K562 (cell line): ENCODE data around the gene SCTR. TPM values are rescaled to one million over a fixed set of nuclear protein-coding genes. Genes with fewer than 3 reads are reported as not detected.

Source experiments
- ATAC-seq: fragments of 200-7000 bp; cut with Tn5 transposase; 3 replicates; pipeline ENCODE4 v1.9.1; 2020; ENCODE audit warnings: moderate library complexity
- BruUV-seq: library from RNA; stranded (reverse); fragments of 400-500 nt; replicated peaks from 2 replicates; lab custom pipeline; 2021; lab: Mats Ljungman, UMichigan
- CTCF ChIA-PET: fragments of 300-600 bp; formaldehyde crosslinking; extraction: SDS; loops from one replicate; lab custom pipeline; 2021; ENCODE audit warnings: low intra/inter-chr PET ratio; lab: Yijun Ruan, JAX
- POLR2A ChIA-PET: fragments of 300-600, 350-650 bp; sonication (Branson Sonifier 250); formaldehyde crosslinking; extraction: SDS; loops from one replicate; lab custom pipeline; 2021; ENCODE audit warnings: antibody characterized with exemption, inconsistent platforms; lab: Yijun Ruan, JAX
- DNase-seq, 4 experiments: peaks; one replicate each; pipeline versions ENCODE4 v3.0.0 to v3.0.0-alpha.2; 2011 to 2018; ENCODE audit warnings: low spot score in 3 of 4, mixed read lengths in 3 of 4; ENCODE audit errors: extremely low read depth in 1 of 4
- FAIRE-seq: peaks from 2 replicates; lab custom pipeline; 2011; peaks lifted over from hg19 to GRCh38; lab: Jason Lieb, UNC
- H2AFZ ChIP-seq: 2 replicates; pipeline ENCODE4 v1.6.0; 2011; ENCODE audit warnings: low read depth, low read length, control low read depth, inconsistent platforms
- H3K27ac ChIP-seq: fragments of 200-600 bp; 3 replicates; pipeline ENCODE4 v1.8.0; 2011; ENCODE audit warnings: low read depth, mild to moderate bottlenecking, control low read depth, inconsistent platforms, low read length, moderate library complexity, mixed read lengths; ENCODE audit errors: extremely low read depth
- H3K27me3 ChIP-seq, 2 experiments: fragments of 300-600 bp in 1 of 2; 2 replicates in 1 of 2; 3 replicates in 1 of 2; pipeline versions ENCODE4 v1.6.0 to v1.8.0; 2011; ENCODE audit warnings: inconsistent platforms in 2 of 2, low read length in 2 of 2, mild to moderate bottlenecking in 1 of 2, mixed read lengths in 1 of 2, moderate library complexity in 1 of 2; ENCODE audit not compliant: control insufficient read depth in 2 of 2, insufficient read depth in 2 of 2
- H3K36me3 ChIP-seq: fragments of 300-600 bp; 3 replicates; pipeline ENCODE4 v1.8.0; 2011; ENCODE audit warnings: mild to moderate bottlenecking, low read length, inconsistent platforms; ENCODE audit not compliant: control insufficient read depth, insufficient read depth
- H3K4me1 ChIP-seq, 2 experiments: fragments of 200-600 bp in 1 of 2; replicated peaks in 1 of 2; 2 replicates in 1 of 2; 3 replicates in 1 of 2; pipeline versions ENCODE4 v1.5.1 to v1.8.0; 2011; ENCODE audit warnings: inconsistent platforms in 2 of 2, low read length in 2 of 2, mild to moderate bottlenecking in 1 of 2, mixed read lengths in 1 of 2, moderate library complexity in 1 of 2; ENCODE audit not compliant: control insufficient read depth in 2 of 2, insufficient read depth in 2 of 2
- H3K4me2 ChIP-seq: 2 replicates; pipeline ENCODE4 v1.6.1; 2011; ENCODE audit warnings: low read length, control low read depth, inconsistent platforms, mixed read lengths; ENCODE audit not compliant: insufficient read depth
- H3K4me3 ChIP-seq: fragments of 200-600 bp; sonication (generic), shearing (Covaris generic); 2 replicates; pipeline ENCODE4 v1.5.1; 2016; ENCODE audit warnings: control low read depth, inconsistent platforms
- H3K79me2 ChIP-seq: fragments of 200-600 bp; 3 replicates; pipeline ENCODE4 v1.8.0; 2011; ENCODE audit warnings: low read length, inconsistent platforms; ENCODE audit not compliant: control insufficient read depth, insufficient read depth
- H3K9ac ChIP-seq, 2 experiments: 2 replicates each; pipeline versions ENCODE4 v1.6.0 to v1.6.1; 2011; ENCODE audit warnings: low read depth in 2 of 2, low read length in 2 of 2, control low read depth in 1 of 2, inconsistent platforms in 1 of 2, mild to moderate bottlenecking in 1 of 2, mixed read lengths in 1 of 2; ENCODE audit not compliant: insufficient read depth in 1 of 2
- H3K9me1 ChIP-seq: one replicate; pipeline ENCODE4 v1.6.0; 2011; ENCODE audit warnings: inconsistent platforms, mild to moderate bottlenecking, low read length, moderate library complexity; ENCODE audit not compliant: control insufficient read depth, insufficient read depth
- H3K9me3 ChIP-seq: replicated peaks from 2 replicates; pipeline ENCODE4 v1.5.1; 2011; ENCODE audit warnings: low read depth, low read length, inconsistent platforms; ENCODE audit not compliant: control insufficient read depth, insufficient read depth
- H4K20me1 ChIP-seq: replicated peaks from 2 replicates; pipeline ENCODE4 v1.6.1; 2011; ENCODE audit warnings: low read length, inconsistent platforms, mixed read lengths; ENCODE audit not compliant: control insufficient read depth, insufficient read depth
- CEBPG ChIP-seq, 3 experiments: fragments of 200-800 bp in 1 of 3; sonication (Bioruptor generic) in 1 of 3; sonication (generic) in 1 of 3; formaldehyde crosslinking in 1 of 3; IDR thresholded peaks in 2 of 3; conservative IDR thresholded peaks in 1 of 3; 2 replicates each; pipeline versions ENCODE4 v1.6.1 to v1.8.0; 2016 to 2022; ENCODE audit warnings: missing compliant biosample characterization in 2 of 3, missing genetic modification characterization in 2 of 3, mild to moderate bottlenecking in 1 of 3, missing genetic modification reagents in 1 of 3
- EHMT2 ChIP-seq: fragments of 450-650 bp; IDR thresholded peaks from 2 replicates; pipeline ENCODE4 v1.6.1; 2018; ENCODE audit warnings: antibody characterized with exemption
- ERF ChIP-seq: fragments of 450-650 bp; formaldehyde crosslinking; IDR thresholded peaks from 2 replicates; pipeline ENCODE4 v1.4.0; 2020; ENCODE audit warnings: mild to moderate bottlenecking, mixed read lengths
- GATA2 ChIP-seq: sonication (generic); formaldehyde crosslinking; IDR thresholded peaks from 2 replicates; pipeline ENCODE4 v1.4.0; 2020; ENCODE audit warnings: mild to moderate bottlenecking, missing genetic modification reagents
- IRF9 ChIP-seq: fragments of 450-650 bp; IDR thresholded peaks from 2 replicates; pipeline ENCODE4 v1.6.1; 2016; ENCODE audit warnings: missing biosample characterization, missing genetic modification characterization
- KHSRP ChIP-seq: fragments of 450-650 bp; IDR thresholded peaks from 2 replicates; pipeline ENCODE4 v1.6.1; 2017
- MYBL2 ChIP-seq, 2 experiments: fragments of 450-650 bp in 1 of 2; sonication (generic) in 1 of 2; formaldehyde crosslinking in 1 of 2; IDR thresholded peaks; 2 replicates each; pipeline versions ENCODE4 v1.6.1 to v1.8.1; 2017 to 2022; ENCODE audit warnings: borderline replicate concordance in 1 of 2, inconsistent platforms in 1 of 2, low read depth in 1 of 2, mild to moderate bottlenecking in 1 of 2, missing genetic modification reagents in 1 of 2, moderate library complexity in 1 of 2
- NCOA6 ChIP-seq: fragments of 450-650 bp; IDR thresholded peaks from 2 replicates; pipeline ENCODE4 v1.6.1; 2017; ENCODE audit warnings: mild to moderate bottlenecking
- NFE2L1 ChIP-seq: fragments of 450-650 bp; IDR thresholded peaks from 2 replicates; pipeline ENCODE4 v1.6.1; 2016; ENCODE audit warnings: missing genetic modification characterization, low read depth, mild to moderate bottlenecking, missing compliant biosample characterization, moderate library complexity, borderline replicate concordance
- PHTF2 ChIP-seq: fragments of 250-450 bp; sonication (Bioruptor Pico); IDR thresholded peaks from 2 replicates; pipeline ENCODE4 v1.5.0; 2021; ENCODE audit warnings: mild to moderate bottlenecking
- SAP30 ChIP-seq: fragments of 200-600 bp; sonication (generic); IDR thresholded peaks from 2 replicates; pipeline ENCODE4 v1.6.1; 2012; ENCODE audit warnings: borderline replicate concordance, low read depth, mild to moderate bottlenecking, moderate library complexity, low read length, control low read depth, inconsistent platforms; ENCODE audit not compliant: insufficient read depth, poor library complexity, severe bottlenecking
- TAF9B ChIP-seq: fragments of 450-650 bp; IDR thresholded peaks from 2 replicates; pipeline ENCODE4 v1.6.1; 2018; ENCODE audit warnings: mild to moderate bottlenecking; ENCODE audit not compliant: partially characterized antibody
- TCF7 ChIP-seq: sonication (generic); IDR thresholded peaks from 2 replicates; pipeline ENCODE4 v1.6.1; 2016; ENCODE audit warnings: antibody characterized with exemption, borderline replicate concordance
- ZBTB2 ChIP-seq: fragments of 450-650 bp; IDR thresholded peaks from 2 replicates; pipeline ENCODE4 v1.6.1; 2016; ENCODE audit warnings: antibody characterized with exemption
- ZKSCAN8 ChIP-seq: fragments of 200-800 bp; sonication (Bioruptor generic); IDR thresholded peaks from 2 replicates; pipeline ENCODE4 v1.6.1; 2016; ENCODE audit warnings: missing genetic modification characterization, missing compliant biosample characterization
- ZNF347 ChIP-seq: fragments of 450-650 bp; formaldehyde crosslinking; IDR thresholded peaks from 2 replicates; pipeline ENCODE4 v1.4.0; 2020; ENCODE audit warnings: low read depth, mild to moderate bottlenecking, moderate library complexity
- ZNF354B ChIP-seq: fragments of 250-450 bp; sonication (Bioruptor Pico); IDR thresholded peaks from 2 replicates; pipeline ENCODE4 v1.4.0; 2020
- ZNF384 ChIP-seq: IDR thresholded peaks from 2 replicates; pipeline ENCODE4 v1.6.1; 2012; ENCODE audit warnings: low read depth, low read length, improper control_type of control experiment
- ZNF584 ChIP-seq: fragments of 200-800 bp; sonication (Bioruptor generic); IDR thresholded peaks from 2 replicates; pipeline ENCODE4 v1.6.1; 2016; ENCODE audit warnings: low read depth, mild to moderate bottlenecking, missing genetic modification characterization, missing compliant biosample characterization
- WGBS: fragments of 100-300 bp; shearing (Covaris generic); methylation state at CpG from one replicate; pipeline ENCODE4 v1.1.6; 2016; ENCODE audit warnings: low coverage, mixed read lengths; ENCODE audit not compliant: insufficient coverage; ENCODE audit errors: missing lambda C conversion rate; 5-methylcytosine and 5-hydroxymethylcytosine counted together
- in situ Hi-C: fragments of 300-500 bp; cut with MboI; formaldehyde crosslinking; loops from 4 replicates; pipeline ENCODE4 v1.15.0; 2018; ENCODE audit warnings: inconsistent platforms, mixed read lengths
- intact Hi-C: fragments of 100-400 bp; cut with micrococcal nuclease; formaldehyde crosslinking; loops from 2 replicates; pipeline ENCODE4 v1.14.2; 2022
- polyA plus RNA-seq, 8 experiments: library from polyadenylated mRNA; depleted of rRNA in 4 of 8; stranded (reverse) in 5 of 8; unstranded in 3 of 8; fragments of >200 nt; fragmentation: Nextera tagmentation in 2 of 8; fragmentation: Illumina TruSeq in 1 of 8; extraction: Ambion mirVana in 2 of 8; extraction: Trizol in 1 of 8; gene quantifications; 2 replicates each; pipeline versions ENCODE4 v1.2.1 to v1.2.3, GENCODE V29; 2011 to 2014; ENCODE audit warnings: inconsistent platforms in 1 of 8, missing spikeins in 1 of 8
- total RNA-seq, 7 experiments: library from RNA; depleted of rRNA in 6 of 7; stranded (reverse); fragments of >200 nt in 6 of 7; fragmentation: Illumina TruSeq in 2 of 7; extraction: Trizol in 2 of 7; gene quantifications; 2 replicates each; pipeline versions ENCODE4 v1.2.1 to v1.2.3, GENCODE V29; 2011 to 2021; ENCODE audit warnings: low replicate concordance in 1 of 7

Gene SCTR
- total and polyA plus RNA-seq, 9 of the 15 experiments (the other 6 are each of a cell fraction or from before 2014, with no cell fraction given): not detected

GRCh38 chr2:119441376-119442225 lies 82.7 kb downstream of the SCTR start (continued):
- no peak for TF ChIP-seq IRF9
- TF ChIP-seq ZKSCAN8 (CRISPR knock-in tag): no peak
- no peak for TF ChIP-seq MYBL2 (IDR thresholded peaks at IDR 0.05; ENCODE audit: low read depth)
- TF ChIP-seq MYBL2 (CRISPR knock-in tag; IDR thresholded peaks at IDR 0.05; ENCODE audit: borderline replicate concordance): no peak
- TF ChIP-seq NFE2L1 (tag): no peak
- no peak for TF ChIP-seq TCF7

GRCh38 chr2:119440873-119441272 lies 83.4 kb downstream of the SCTR start:
- CTCF ChIA-PET: no interaction called here
- H3K79me2 ChIP-seq: no peaks in the 10 kb centered on the region
- TF ChIP-seq EHMT2 (no peak), NCOA6 (no peak), TAF9B (no peak), ZNF354B (CRISPR knock-in tag) (no peak), ZNF384 (no peak), ZNF347 (CRISPR knock-in tag) (no peak), ZBTB2 (no peak), ZNF584 (no peak), KHSRP (no peak), SAP30 (no peak), GATA2 (CRISPR knock-in tag) (no peak), ERF (CRISPR knock-in tag) (no peak), CEBPG (CRISPR knock-in tag; IDR thresholded peaks at IDR 0.05) (no peak), CEBPG (tag; conservative IDR thresholded peaks at IDR 0.05 in 1 of 2, IDR thresholded peaks at IDR 0.05 in 1 of 2) (no peak), PHTF2 (CRISPR knock-in tag) (no peak)

More at GRCh38 chr2:119440873-119441272, 83.4 kb downstream of the SCTR start:
- H3K27ac ChIP-seq: no peak overlapping the region
- WGBS: 13% methylated on average over 4 of the region's 4 CpGs
- no peak for FAIRE-seq
- DNase-seq: no peak
- no peak overlapping the region for H3K4me2 ChIP-seq
- no peak overlapping the region for H3K4me3 ChIP-seq
- H3K27me3 ChIP-seq: peaks cover 8 to 44% of the 10 kb centered on the region in 2 experiments
- intact Hi-C loops (no loop called here), in situ Hi-C loops (no loop called here)
- H4K20me1 ChIP-seq: peaks cover 6% of the 10 kb centered on the region; the same call in 1 of the 2 replicates
- no peak overlapping the region for H2AFZ ChIP-seq
- no peaks in the 10 kb centered on the region for H3K36me3 ChIP-seq
- H3K9me3 ChIP-seq: no peaks in the 10 kb centered on the region
- BruUV-seq: no TSS peak
- no peak for ATAC-seq
- POLR2A ChIA-PET: no interaction called here
- H3K9ac ChIP-seq: no peak overlapping the region
- peaks cover 0 to 4% of the 10 kb centered on the region in 2 experiments; a peak in 1 of 5 replicates for H3K4me1 ChIP-seq
- H3K9me1 ChIP-seq: no peaks in the 10 kb centered on the region
